Endothelial cell of hepatic sinusoid (primary cell): ENCODE data around the gene SLC35B3.
"Not testable (repeated sequence)": the region's sequence is repeated elsewhere in the genome, so short reads cannot be mapped to it uniquely, and the experiment has no call there.

Source experiments
- in situ Hi-C: cut with HindIII; loops from 2 replicates; pipeline ENCODE4 v1.10.0; 2017; ENCODE audit warnings: low sequenced_read_pairs

SLC35B3 gene

DNA sequence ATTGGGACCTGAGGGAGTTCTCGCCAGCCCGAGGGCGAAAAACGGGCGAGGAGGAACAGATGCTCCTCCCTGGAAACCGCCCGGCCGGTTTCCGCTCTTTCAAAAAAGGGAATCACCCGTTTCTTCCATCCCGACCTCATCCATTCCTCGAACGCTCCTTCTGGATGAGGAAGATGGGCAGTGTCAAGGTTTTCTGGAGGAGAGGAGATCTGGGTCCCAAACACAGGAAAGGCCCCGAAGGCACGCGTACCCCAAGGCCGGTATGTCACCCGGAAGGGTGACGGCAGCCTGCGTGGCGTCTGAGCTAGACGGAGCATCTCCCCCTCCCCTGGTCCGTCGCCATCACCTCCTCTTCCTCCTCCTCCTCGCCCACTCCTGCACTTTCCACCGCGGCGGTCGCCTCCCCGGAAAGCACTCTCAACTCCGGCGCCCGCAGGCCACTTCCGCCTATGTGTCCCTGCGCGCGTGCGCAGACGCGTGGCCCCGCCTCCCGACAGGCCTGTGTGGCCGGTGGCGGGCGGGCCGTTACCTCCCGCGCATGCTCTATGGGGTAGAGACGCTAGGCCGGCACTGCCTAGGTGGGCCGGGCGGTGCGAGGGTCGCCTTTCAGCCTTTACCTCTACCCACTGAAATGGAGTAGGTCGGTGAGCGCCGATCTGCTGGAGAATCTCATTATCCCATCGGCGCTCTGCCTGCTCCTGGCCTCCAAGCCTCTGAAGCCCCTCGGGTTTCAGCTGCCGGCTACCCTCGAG lies at the start of gene SLC35B3:
Gene SLC35B3 (minus strand): TSS at position 453 of the 752 bp plus-strand sequence.
- in situ Hi-C loops: no loop called here

DNA sequence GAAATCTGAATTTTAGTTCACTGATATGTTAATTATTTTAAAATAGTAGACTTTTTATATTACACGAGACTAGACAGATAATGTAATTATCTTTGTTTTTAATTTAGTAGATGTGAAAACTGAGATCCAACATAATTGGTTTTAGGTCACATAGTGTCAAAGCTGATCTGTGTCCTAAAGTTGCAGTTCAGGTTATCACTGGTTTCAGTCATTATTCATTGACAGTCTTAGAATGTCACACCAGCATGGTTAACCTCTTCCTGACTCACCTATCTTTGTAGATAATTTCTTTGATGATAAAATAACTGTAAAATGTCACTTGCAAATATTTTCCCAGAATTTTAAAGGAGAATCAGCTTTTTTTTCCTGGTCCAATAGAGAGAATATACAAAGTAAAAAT lies 48.3 kb upstream of the SLC35B3 start:
- in situ Hi-C loops: no loop called here

DNA sequence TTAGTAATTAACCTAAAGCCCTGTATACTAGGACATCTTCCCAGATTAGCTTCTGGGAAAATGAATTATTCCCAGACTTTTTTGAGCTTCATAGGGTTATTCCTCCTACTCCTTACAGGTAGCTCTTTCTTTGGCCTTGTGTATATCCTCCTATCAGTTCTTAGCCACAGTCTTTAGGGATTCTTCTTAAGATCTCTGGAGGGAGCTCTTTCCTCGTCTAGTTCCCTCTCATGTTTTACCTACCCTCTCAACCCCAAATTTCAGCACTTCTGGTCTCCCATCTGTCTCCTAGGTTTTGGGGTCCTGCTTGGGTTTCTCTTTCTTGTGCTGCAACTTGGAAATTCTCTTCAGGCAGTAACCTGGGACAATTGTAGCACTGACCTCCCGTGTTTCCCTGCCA lies 46.4 kb upstream of the SLC35B3 start:
- in situ Hi-C loops: no loop called here

DNA sequence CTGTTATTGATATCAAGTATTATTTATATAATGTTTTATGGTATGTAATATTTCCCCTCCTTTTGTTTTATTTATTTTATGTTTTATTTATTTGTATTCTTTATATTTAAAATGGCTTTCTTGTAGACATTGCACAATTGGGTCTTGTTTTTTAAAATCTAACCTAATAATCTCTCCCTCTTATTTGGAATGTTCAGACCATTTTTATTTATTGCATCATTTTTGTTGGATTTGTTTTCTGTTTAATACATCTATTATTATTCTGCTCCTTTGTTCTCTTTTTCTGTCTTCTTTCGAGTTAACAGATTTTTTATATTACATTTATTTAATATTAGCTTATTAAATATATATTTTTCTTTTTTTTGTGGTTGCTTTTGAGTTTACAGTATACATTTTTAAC lies 43.1 kb upstream of the SLC35B3 start:
- in situ Hi-C loops: no loop called here

DNA sequence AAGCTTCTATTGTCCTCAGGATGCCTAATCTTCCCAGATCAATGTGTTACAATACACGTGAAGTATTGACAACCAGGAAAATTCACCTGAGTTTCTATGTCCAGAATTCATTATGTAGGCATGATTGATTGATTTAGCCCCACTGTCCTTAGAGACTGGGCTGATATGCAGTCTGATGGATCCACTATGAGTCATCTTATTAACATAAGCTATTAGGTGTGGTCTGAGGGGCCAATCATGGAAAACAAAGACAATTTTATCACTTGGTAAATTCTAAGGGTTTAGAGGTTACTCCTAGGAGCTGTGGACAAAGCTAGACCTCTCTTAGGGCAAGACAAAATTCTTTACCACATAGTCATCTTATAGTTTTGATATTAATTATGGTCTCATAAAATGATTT lies 41.3 kb upstream of the SLC35B3 start:
- in situ Hi-C loops: no loop called here

DNA sequence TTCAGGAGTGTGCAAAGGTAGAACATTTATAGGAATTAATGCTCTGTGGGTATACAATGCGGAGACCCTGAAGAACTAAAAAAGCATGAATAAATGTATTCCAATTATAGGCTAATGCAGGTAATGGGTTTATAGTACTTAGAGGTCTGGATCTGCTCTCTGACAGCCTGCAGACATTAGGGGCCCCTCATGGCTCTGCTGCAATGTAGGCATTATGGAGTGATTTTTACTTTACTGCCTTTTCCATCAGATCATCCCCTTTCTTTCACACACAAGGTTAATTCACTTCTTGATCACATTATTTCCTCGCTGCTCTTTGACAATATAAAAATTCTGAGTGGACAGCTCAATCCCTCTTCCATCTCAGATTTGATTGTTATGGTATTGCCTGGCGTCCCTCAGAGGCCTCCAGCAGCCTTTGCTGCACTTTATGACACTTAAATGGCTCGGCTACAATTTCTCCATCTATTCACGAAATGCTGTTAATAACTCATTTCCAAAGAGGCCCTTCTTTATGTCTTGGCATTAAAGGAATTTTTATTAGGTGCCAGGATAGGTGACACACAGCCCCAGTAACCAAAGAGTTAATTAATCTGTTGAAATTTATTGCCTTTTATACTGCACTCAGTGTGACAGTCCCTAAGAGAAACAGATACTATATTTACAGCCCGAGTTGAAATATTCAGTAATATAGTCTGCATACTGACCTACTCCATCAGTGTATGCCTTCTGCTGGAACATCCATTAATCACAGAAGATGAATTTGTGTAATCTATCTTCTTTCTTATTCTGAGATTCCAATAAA lies 33.4 kb upstream of the SLC35B3 start:
- in situ Hi-C loops: no loop called here

DNA sequence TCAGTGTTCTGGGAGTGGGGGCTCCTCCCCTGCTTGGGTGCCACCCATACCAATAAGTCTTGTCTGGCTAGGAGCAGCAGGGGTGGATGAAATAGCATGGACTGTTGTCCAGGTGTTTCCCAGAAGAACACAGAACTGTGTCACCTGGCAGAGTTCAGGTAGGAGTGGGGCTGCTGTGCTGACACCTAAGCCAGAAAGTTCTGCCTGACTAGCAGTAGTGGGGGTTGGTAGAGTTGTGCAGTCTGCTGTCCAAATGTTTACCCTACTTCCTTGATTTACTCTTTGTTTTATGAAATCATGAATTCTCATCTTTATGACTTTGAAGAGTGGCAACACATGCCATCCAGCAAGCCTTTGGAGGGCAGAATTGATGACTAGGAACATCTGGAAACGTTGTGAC lies 27.3 kb upstream of the SLC35B3 start:
- in situ Hi-C loops: no loop called here

DNA sequence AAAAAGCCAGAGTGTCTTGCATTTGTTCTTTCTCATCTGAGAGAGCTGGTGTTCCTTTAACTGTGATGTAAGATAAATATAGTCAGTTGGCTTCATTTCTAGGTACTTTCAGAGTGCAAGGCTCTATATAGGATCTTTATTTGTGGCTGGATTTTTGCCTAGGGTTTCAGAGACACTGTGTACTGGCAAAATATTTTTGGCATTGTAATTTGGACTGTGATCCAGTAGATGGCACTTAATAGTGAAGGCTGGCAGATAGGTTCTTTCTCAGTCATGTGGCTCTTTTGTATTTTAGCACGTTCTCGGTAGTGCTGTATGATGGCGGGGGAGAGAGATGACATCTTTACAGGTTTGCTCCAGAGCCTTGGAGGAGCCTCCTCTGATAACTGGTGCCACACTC lies 26.8 kb upstream of the SLC35B3 start:
- in situ Hi-C loops: no loop called here

DNA sequence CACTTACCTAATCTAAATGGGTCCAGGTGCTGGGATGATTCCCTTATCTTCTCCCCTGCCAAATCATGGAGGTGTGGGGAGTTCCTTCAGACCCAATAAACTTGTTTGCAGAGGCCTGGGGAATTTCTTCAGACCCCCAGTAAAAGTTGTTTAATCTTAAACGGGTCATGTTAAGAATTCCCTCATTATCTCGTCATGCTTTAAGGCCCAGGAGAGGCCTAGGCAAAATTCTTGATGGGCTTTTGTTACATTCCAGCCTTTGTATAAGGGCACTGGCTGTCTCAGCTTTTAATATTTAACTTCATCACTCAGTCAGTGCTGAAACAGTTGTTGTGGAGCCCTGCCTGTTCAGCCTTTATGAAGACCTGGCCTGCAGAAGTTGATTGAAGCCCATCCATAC lies 11.0 kb upstream of the SLC35B3 start:
- in situ Hi-C loops: no loop called here

DNA sequence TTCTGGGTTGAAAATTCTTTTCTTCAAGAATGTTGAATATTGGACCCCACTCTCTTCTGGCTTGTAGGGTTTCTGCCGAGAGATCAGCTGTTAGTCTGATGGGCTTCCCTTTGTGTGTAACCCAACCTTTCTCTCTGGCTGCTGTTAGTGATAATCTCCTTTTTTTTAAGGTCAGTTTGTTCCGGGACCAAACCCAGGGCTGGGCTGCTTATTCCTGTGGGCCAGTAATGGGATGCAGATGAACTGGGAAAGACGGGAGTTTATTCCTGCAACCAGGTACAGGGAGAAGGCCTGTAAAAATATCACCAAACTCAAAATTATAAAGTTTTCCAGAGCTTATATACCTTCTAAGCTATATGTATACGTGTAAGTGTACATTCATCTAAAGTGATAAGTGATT lies 10.6 kb upstream of the SLC35B3 start:
- in situ Hi-C loops: not testable (repeated sequence)

DNA sequence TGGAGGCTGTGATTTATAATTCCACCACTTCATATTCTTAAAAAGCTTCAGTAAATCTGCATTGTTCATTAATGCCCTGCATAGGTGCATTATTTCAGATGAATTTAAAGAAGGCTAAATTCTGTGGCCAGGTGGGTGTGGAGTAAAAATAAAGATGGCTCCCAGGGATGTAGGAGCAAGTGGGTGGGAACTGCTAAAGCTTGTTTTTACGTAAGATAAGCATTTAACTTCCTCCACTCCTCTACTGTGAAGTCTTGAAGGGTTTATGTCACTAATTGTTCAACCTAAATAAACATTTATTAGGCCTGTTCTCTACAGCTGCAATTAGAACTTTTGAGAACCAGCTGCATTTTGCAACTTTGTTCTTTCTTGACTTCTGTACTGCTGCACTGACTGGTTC lies 6.8 kb upstream of the SLC35B3 start:
- in situ Hi-C loops: no loop called here

DNA sequence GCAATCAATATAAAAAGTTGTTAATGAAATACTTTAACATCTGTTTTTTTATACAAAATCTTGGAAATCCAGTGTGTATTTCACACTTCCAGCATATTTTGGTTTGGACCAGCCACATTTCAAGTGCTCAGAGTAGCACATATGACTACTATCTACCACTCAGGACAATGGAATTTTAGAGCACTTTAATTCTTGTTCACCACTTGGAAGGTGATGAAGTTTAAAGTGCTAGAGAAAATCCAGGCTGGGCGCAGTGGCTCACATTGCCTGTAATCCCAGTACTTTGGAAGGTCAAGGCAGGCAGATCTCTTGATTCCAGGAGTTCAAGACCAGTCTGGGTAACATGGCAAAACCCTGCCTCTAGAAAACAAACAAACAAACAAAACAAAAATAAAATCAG lies 6.1 kb upstream of the SLC35B3 start:
- in situ Hi-C loops: no loop called here

DNA sequence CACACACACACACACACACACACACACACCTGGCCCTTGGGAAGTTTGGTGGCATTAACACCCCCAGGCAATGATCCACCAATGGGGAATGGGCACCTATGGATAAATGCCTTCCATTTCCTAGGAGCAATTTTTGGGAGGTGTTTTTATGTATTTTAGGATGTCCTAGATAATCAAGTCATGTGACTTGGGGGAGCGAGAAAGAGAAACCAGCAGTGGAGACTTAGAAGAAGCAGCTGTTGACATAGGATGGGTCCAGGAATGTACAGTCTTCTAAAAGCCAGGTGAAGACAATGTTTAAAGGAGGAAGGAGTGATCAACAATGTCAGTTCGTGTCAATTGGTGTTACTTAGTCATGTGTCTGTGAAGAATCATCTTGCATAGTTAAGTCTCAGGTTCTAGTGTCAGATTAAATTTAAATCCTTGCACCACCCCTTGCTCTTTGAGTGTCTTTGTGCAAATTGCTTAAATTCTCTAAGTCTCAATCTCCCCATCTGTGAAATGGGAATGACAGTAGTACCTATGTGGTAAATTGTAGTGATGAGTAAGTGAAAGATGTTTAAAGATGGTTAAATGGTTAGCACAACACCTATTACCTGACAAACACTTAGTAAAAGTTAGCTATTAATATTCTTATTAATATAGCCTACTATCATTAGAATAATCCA lies 4.4 kb upstream of the SLC35B3 start:
- in situ Hi-C loops: no loop called here

DNA sequence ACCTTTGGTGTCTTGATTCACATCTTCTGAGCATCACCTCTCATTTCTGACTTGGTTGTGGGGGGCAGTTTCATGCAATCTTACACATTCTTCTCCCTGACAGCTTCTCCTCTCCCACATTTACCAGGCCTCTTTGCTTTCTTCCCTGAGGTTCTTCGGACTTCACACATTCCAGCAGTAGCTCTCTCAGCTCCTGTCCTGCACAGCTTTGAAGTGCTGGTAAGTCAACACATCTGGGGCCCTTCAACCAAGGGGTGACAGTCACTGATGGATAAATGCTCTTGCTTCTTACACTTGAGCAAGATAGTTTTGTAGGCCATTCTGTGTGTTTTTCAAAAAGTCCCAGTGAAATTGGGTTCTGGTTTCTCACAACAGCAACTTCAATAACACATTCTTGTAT lies 2.5 kb upstream of the SLC35B3 start:
- in situ Hi-C loops: no loop called here

DNA sequence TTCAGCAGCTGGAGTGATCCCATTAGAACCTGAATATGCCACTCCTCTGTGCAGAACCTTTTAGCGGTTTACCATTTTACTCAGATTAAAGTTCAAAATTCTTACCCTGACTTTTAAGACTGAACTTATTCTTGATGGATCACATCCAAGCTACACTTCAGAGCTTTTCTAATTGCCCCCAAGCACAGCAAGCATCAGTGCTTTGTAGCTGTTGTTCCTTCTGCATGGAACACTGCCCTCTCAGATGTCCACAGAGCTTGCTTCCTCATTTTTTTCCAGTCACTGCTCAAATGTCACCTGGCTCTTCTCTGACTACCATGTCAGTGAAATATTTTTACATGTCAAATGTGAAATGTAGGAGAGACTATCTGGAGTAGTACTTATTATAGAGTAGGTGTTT lies 1.6 kb upstream of the SLC35B3 start:
- in situ Hi-C loops: no loop called here

DNA sequence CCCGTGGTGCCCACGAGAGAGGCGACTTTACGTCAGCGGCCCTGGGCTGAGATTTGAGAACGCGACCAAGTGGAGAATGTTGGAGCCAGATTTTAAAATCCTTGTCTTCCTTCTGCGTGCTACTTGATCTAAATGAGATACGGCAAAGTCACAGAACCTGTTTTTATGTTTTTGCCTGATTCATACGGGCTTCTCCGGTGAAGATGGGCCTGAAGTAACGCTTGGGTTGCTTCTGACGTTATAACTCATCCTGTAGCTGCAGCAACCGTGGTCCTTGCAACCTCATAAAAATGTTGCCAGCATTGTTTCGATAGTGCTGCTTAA lies 462 bp upstream of the SLC35B3 start:
- in situ Hi-C loops: no loop called here

DNA sequence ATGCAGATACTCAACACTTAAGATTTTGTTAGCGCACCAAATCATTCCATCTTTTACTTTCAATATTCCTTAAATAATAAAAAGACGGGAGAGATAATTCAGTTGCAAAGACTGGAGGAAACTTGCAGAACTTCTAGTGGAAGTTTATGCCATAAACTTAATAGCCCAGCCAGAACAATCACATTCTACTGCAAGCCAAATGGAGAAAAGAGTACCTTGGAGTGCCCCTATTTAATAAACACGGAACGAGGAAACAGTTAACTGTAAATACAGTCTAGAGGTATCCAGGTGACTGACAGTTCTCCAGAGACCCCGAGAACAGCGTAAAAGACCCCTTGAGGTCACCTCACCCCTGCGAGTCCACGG lies 635 bp downstream of the SLC35B3 start:
- in situ Hi-C loops: no loop called here

DNA sequence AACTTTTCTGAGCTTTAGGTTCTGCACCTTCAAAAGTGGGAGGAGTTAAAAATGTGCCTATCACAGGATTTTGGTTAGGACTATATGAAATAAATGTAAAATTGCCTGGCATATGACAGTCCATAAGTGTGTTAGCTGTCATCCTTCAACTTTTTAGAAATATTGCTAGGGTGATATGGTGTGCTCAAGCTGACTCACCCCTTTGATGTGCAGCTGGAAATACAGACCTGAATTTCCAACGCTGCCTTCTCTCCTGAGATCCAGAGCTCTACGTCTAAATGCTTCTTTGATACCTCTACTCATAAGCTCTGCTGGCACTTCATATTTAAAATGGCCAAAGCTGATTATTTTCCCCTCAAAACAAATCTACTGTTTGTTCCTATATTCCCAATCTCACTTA lies 2.7 kb downstream of the SLC35B3 start:
- in situ Hi-C loops: no loop called here

DNA sequence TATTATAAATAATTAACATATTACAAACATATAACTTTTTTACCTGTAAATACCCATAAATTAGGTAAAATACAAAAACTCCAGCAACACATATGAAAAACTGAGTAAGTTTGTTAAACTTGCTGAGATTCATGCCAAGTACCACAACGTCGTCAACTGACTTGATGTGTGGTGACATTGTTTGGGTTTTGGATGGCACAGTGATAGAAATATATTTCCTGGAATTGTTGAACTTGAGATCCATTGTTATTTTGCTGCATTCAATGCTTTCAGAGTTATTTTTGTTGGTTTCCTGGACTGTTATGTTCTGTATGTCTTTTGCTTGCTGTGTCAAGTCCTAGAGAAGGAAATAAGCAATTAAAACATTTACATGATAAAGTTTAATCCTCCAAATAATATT lies 5.5 kb downstream of the SLC35B3 start:
- in situ Hi-C loops: no loop called here

DNA sequence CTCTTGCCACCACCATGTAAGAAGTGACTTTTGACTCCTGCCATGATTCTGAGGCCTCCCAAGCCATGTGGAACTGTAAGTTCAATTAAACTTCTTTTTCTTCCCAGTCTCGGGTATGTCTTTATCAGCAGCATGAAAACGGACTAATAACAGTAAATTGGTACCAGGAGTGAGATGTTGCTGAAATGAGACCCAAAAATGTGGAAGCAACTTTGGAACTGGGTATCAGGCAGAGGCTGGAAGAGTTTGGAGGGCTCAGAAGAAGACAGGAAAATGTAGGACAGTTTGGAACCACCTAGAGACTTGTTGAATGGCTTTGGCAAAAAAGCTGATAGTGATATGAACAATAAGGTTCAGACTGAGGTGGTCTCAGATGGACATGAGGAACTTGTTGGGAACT lies 8.8 kb downstream of the SLC35B3 start:
- in situ Hi-C loops: not testable (repeated sequence)

DNA sequence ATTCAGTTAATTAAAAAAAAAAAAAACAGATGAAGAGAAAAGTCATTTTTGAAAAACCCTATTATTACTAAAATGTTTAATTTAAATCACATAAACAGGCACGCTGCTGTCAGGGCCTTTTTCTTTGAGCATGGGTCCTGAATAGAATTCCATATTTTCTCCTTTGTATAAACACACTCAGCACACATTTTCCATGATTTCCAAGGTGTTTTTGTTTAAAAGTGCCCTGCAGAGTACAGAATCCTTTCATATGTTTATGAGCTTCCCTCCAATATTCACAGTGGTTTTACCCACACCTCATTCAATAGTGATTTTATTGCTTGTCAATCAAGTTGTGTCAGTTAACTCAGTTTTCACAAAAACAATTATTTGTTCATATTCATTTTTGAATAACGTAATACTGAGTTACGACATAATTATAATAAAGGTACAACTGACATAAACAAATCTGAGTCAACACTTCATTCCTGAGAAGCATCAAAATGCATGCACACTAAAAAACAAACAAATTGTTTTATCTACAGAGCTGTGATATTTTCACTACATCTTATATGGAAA lies 15.2 kb downstream of the SLC35B3 start:
- in situ Hi-C loops: no loop called here

DNA sequence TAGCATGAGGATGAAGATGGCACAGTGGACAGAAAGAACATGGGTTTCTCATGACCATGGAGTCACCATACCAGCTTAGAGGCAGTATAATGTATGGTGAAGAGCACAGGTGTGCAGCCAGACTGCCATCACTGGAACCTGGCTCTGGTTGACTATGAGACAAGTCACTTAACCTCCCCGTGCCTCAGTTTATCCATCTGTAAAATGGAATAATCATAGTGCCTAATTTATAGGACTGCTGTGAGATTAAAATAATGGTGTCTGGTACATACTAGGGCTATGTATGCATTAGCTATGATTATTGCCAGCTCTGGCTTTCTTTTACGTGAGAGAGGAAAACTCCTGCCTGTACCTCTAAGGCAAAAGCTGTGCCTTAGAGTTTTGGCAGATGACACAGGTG lies 19.4 kb downstream of the SLC35B3 start:
- in situ Hi-C loops: no loop called here
